NCI-H2196 treated with DMSO at 0.1 percent for 48 hours (cell line): ENCODE data around the gene PAM16.

Experiments
- DNase-seq: peaks from one replicate; lab custom pipeline; 2025; ENCODE audit not compliant: unreplicated experiment; lab: John Stamatoyannopoulos, UW

The PAM16 gene

GRCh38 chr16:4371357-4372000 lies 20.4 kb upstream of the PAM16 start, which contains the start of gene VASN:
Gene VASN, plus strand, starts transcription at chr16:4371848. Its CDS starts 9,030 bp downstream, at chr16:4380878.
- DNase-seq: no peak

DNA sequence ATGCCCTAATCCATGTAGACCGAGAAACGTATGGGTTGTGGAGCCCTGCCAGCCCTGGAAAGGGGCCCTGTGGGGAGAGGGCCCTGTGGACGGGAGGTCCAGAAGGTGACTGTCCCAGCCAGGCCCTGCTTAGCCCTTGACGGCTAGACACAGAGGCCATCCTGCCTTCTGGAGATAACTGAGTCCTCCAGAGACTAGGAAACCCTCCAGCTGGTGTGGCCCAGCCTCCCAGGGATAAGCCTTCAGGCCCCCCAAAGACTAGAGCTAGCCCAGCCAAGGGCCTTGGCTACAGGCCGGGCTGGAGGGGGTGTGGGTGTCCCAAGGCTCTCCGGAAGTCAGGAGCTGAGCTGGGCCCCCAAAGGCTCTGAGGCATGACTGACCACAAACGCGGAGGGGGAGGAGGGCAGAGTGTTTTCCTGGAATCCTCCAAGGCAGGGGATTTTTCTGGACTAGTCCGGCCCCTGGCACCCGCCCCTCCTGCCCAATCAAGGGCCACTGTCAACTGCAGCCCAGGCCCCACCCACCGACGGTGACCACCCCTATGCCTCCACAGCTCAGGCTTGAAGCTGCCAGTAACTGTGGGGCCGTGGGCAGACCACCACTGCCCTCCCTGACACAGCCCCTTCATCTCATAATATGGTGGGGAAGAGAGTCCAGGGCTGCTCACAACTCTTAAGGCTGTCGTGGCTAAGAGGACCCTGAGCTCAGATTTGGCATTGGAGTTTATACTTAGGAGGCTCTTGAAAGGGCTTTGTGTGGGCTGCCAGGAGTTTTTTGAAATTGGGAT lies 19.6 kb upstream of the PAM16 start:
- no peak for DNase-seq

DNA sequence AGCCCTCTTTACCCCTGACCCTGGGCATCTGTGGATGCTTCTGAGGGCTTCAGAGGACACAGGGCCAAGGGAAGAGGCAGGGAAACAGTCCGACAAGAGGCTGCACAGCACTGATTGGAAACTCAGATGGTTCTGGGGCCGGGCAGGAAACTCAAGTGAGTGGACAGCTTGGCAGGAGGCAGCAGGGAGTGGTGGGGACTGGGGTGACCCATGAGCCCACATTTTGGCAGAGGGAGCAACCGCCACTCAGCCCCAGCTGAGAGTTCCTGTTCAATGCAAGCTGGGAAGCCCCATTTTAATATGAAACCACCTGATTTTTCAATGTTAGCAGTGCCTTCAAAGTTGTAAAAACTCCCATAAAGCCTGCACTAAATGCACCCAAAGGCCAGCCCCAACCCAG lies 19.0 kb upstream of the PAM16 start:
- DNase-seq: no peak

GRCh38 chr16:4369007-4369733 lies 18.0 kb upstream of the PAM16 start:
- DNase-seq: peak; percentile 42

GRCh38 chr16:4367393-4367856 lies 16.3 kb upstream of the PAM16 start:
- DNase-seq: no peak

DNA sequence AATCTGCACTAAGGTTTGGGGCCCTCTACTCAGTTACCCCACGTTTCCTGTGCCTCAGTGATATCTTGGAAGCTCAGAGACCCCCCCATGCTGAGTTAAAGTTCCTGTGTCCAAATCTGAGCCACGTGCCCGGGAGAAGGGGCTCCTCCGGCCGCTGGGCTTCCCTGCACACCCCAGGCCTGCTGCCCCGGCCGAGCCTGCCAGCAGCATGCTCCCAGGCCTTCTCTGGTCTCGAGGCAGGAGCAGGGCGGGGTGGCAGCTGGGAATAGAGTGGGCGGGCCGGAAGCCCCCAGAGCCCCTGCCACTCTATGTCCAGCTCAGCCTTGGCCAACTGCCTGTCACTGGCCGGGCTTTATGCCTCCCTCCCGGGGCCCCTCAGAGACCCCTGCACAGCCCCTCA lies 14.9 kb upstream of the PAM16 start:
- no peak for DNase-seq

DNA sequence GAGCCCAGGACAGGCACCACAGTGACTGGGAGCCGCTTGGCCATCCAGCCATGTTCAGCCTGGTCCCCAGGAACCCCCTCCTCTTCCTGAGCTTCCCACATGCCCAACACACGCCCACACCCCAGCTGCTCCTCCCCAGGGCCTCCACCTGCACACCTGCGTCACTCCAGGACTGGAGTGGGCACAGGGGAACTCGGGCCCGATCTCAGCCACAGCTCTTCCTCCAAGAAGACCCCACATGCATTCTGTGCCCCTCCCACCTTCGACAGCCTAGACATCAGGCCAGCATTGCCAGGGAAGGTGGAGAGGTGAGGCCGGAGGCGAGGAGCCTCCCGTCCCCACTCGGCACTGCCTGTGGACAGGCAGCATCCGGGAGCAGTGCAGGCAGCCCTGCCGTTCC lies 14.5 kb upstream of the PAM16 start:
- no peak for DNase-seq

GRCh38 chr16:4365014-4365406 lies 13.9 kb upstream of the PAM16 start:
- no peak for DNase-seq

DNA sequence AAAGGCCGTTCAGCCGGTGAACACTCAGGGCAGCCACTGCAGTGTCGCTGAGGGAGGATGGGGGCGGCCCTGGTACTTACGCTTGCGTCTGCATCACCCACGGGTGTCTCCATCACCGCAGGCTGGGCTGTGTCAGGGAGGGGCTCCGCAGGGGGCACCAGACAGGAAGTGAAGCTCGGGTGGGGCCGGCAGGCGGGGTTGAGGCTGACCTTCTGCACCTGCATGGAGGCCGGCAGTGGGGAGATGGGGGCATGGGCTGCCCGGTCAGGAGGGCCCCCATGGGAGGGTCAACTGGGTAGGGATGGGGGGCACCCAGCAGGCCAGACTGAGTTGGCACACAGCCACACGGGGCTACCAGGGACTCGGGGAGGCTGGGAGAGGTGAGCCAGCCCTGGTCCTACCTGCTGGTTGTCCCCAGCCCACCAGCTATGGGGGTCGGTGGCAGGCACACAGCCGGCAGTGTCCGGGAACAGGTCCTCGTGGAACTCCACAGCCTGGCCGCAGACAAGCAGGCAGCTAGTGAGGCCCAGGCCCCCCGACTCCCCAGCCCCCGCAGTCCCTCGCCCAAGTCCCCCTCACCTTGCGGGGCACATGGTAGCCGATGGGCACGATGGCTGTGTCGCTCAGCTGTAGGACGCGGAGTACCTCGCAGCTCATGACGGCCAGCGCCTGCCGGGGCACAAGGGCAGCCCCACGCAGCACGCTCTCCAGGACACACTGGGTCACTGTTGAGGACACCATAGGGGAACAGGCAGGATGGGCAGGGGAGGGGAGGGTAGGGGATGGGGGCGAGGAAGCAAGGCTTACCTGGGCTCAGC lies 13.3 kb upstream of the PAM16 start:
- no peak for DNase-seq

DNA sequence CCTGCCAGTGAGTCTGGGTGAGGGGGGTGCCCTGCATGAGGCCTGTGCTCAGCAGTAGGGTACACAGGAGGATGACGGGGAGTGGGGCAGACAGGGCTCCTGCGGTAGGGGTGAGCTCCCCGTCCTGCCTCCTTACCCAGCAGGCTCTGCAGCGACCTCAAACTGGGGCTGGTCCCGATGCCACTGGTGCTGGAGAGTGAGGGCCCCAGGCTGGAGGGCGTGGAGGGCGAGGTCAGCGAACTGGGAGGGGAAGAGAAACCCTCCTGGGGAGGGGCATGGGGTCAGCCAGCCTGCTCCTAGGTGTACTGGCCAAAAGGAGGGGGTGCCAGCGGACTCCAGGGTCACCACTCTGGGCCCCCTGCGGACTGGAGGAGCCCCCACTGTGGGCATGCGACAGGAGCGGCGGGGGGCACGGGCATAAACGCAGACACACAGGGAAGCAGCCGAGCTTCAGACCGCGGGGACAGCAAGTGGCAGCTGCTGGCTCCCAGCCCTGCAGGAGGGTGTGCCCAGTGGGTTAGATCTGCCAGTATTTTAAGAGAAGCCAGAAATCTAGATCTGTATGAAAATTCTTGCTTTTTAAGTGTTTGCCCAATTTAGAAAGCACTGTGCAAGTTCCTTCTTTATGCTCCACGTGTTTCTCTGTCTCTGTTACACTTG lies 11.5 kb upstream of the PAM16 start:
- DNase-seq: no peak

DNA sequence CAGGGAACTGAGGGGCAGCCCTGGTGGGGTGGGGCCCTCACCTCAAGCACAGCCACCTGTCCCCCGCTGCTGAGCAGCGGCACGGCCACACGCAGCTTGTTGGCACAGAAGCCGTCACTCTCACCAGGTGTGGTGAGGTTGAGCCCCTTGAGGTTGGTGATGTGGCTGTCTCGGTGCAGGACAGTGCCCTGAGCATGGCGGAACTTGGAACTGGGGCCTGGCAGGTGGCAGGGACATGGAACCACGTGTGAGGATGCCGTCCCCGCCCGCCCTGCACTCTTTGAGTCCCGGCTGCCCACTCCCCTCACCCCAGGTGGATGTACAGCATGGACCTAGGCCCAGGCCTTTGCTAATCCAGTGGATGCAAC lies 10.8 kb upstream of the PAM16 start:
- DNase-seq: no peak

- no peak for DNase-seq
Observed at GRCh38 chr16:4361033-4361943, 10.2 kb upstream of the PAM16 start.

GRCh38 chr16:4360538-4361021 lies 9.5 kb upstream of the PAM16 start:
- DNase-seq: peak; percentile 28

DNA sequence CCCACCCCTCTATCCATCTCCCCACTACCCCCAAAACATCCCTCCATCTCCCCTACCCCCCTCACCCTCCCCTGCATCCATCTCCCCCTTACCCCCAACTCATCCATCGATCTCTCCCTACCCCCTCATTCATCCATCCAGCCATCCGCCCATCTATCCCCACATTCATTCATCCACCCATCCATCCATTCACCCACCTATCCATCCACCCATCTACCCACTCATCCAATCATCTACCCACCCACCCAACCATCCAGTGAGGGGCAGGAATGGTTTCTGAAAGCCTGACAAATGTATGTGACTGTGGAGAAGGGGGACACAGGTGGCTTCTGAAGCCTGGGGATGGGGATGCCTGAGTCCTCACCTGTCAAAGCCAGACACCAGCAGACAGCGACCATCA lies 8.8 kb upstream of the PAM16 start:
- no peak for DNase-seq

GRCh38 chr16:4358831-4359561 lies 7.9 kb upstream of the PAM16 start:
- peak; percentile 17 for DNase-seq

DNA sequence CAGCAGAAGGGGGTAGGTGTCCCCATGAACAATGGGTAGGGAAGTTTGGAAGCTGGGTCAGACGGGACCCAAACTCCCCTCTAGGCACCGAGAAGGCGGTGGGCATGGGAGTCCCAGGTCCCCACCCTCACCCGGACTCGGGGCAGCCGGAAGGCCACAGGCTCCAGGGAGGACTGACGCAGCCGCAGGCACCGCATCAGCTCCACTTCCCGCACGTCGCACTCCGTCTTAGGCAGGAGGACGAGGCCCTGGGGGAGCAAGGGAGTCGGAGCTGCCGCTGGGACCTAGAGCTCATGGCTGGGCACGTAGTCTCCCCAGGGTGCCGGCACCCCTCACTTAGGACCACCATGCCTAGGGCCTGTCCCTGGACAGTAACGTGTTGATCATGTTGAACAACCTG lies 7.1 kb upstream of the PAM16 start:
- no peak for DNase-seq

DNA sequence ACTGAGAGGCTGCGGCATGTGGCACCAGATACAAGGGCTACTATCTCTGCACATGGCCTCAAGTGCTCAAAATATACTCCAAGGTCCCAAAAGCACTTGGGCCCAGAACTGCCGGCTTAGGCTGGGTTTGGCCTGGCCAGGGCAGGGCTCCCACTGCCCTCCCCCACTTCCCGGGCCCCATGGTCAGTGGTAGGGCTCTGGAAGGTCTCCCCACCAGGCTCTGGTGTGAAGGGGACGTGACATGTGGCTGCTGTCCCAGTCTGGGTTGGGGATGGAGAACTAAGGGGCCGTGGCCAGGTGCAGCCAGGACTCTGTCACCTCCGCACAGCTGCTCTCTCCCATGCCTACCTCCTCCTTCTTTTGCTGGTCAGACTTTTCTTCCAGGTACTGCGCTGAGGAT lies 5.7 kb upstream of the PAM16 start:
- DNase-seq: no peak

DNA sequence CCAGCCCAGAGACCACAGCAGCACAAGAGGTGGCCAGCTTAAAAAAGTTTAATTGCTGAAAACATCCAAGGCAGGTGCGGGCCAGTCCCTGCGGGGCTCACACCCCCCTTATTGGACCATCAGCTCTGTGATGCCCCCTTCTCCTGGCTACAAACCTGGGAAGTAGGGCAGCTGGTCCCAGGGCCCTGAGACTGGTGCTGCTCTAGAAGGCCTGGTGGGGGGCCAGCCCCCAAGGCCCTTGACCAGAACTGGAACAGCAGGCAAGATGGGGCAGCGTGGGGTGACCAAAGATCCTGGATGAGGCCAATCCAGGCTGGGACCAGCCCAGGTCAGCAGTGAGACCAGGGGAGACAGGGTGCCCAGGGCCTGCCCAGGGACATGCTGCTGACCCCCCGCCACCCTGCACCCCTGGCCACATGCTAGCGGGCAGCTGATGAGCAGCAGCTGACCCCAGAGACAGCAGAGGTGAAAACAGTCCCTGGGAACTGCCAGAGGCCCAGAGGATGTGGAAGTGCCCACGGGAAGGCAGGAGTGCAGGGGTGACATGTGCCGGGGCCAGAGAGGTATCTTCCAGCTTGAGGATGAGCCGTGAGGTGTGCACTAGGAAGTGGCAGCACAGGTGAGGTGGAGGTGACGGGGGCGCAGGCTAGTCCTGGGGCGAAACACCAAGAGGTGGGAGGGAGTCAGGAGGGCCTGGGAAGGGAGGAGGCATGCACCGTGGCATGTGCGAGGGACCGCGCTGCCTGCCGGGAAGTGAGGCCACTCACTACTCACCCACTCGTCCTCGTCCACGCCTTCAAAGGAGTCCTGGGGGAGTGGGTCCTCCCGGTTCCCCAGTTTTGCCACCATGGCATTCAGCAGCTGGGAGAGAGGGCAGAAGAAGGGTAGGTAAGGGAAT lies 3.6 kb upstream of the PAM16 start:
- DNase-seq: no peak
